Measurements from ENCODE around the gene TM2D3. TPM values are rescaled to one million over a fixed set of nuclear protein-coding genes. Genes with fewer than 3 reads are reported as not detected.

The TM2D3 gene
- total RNA-seq, 1 experiment from 2014 or later = 34.9 TPM

DNA sequence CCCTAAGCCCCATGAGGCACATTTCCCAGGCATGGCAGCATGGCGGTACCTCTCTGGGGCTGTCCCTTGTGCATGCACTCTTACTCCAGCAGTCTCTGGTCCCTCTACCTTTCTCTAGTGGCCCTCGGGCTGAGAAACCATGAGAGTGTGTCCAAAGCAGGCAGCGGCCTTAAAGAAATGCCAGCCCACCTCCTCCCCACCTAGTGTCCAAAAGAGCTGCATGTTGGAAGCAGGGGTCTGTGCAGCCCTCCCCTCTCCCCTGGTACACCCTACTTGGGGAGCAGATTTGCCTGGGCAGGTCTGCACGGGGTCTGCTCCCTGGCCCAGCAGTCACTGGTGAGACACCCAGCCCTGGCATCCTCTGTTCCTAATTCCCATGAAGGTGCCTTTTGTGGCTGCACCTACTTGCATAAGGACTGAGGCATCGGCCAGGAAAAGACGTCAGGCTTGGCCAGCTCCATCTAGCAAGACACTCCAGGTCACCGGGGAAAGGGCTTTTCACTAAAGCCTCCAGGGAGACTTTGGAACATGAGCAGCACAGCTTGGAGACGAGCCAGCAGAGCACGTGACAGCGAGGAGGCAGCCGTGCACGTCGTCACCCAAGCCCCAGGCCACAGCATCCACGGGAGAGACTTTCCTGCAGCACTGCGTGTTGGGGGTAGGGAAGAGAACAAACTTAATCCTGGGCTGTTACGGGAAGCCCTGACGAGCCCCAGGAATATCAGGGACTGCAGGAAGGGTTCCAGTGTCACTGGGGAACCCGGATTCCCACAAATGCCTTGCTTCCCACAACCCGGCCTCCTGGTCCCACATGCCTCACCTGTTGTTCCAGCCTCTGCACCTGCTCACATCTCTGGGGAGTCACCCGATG, 38.8 kb downstream of the TM2D3 start:
- H2AFZ ChIP-seq (ENCODE audit: low read length) = no peak overlapping the region
- WGBS (ENCODE audit: extremely low coverage, insufficient read length, low lambda C conversion rate) = no CpG with 5 or more reads among the region's 20 CpGs
- peaks cover 21 to 34% of the 10 kb centered on the region in 2 experiments for H3K4me1 Mint-ChIP-seq

More for the DNA sequence above, 38.8 kb downstream of the TM2D3 start:
- Histone ChIP-seq H2BK20ac (ENCODE audit: low read depth, low read length, poor library complexity, severe bottlenecking) (no peak overlapping the region), H3K23ac (ENCODE audit: insufficient read length, low read depth, low read length) (no peak overlapping the region), H3K79me2 (ENCODE audit: insufficient read depth, low read length) (no peaks in the 10 kb centered on the region), H3K23me2 (ENCODE audit: insufficient read length, low read depth, low read length, poor library complexity, severe bottlenecking) (no peaks in the 10 kb centered on the region), H3K9me3 (ENCODE audit: control insufficient read depth, low read depth, low read length) (no peaks in the 10 kb centered on the region), H3K27me3 (ENCODE audit: insufficient read depth, low read length) (no peaks in the 10 kb centered on the region; the same call in 1 of the 2 replicates), H2BK15ac (ENCODE audit: low read depth, low read length) (no peak overlapping the region), H2AK5ac (ENCODE audit: insufficient read length, low read length) (no peak overlapping the region), H3K4me2 (ENCODE audit: insufficient read depth, insufficient read length, low read length) (no peak overlapping the region), H3K27ac (ENCODE audit: insufficient read length, low read depth, low read length) (no peak overlapping the region), H3K4ac (ENCODE audit: low read depth, low read length) (no peak overlapping the region), H3K18ac (ENCODE audit: insufficient read length, low read depth, low read length) (no peak overlapping the region), H3K56ac (ENCODE audit: insufficient read length, low read depth, low read length) (no peak overlapping the region), H3K9ac (ENCODE audit: extremely low read depth, insufficient read length, low read length) (no peak overlapping the region), H2BK120ac (ENCODE audit: low read depth, low read length, poor library complexity, severe bottlenecking) (no peak overlapping the region), H3K4me1 (ENCODE audit: insufficient read depth, low read length) (peaks cover 5% of the 10 kb centered on the region; the same call in 1 of the 2 replicates), H4K8ac (replicated peaks; ENCODE audit: insufficient read length, low read depth, low read length) (no peak overlapping the region), H3T11ph (ENCODE audit: low read length) (no peak overlapping the region), H3K14ac (ENCODE audit: insufficient read depth, low read length) (no peak overlapping the region; the same call in 1 of the 2 replicates), H4K5ac (ENCODE audit: insufficient read length, low read depth, low read length) (no peak overlapping the region), H4K20me1 (ENCODE audit: control insufficient read depth, insufficient read depth, insufficient read length) (no peaks in the 10 kb centered on the region), H2BK12ac (ENCODE audit: insufficient read length, low read depth, low read length) (no peak overlapping the region), H4K91ac (ENCODE audit: insufficient read length, low read depth, low read length) (no peak overlapping the region), H2BK5ac (ENCODE audit: insufficient read length, low read length) (no peak overlapping the region), H3K79me1 (ENCODE audit: insufficient read depth, low read depth, low read length, poor library complexity, severe bottlenecking) (no peaks in the 10 kb centered on the region)
- Mint-ChIP-seq H3K36me3 (ENCODE audit: insufficient read depth in 1 of 3, low read depth in 3 of 3) (no peaks in the 10 kb centered on the region), H3K4me3 (peak overlapping the region in 1 of 2 experiments; percentile 40; a peak in 1 of 5 replicates), H3K27ac (no peak overlapping the region), H3K9me3 (no peaks in the 10 kb centered on the region), H3K27me3 (ENCODE audit: low read depth) (peaks cover 23% of the 10 kb centered on the region)
- TF ChIP-seq, protein P1, sequence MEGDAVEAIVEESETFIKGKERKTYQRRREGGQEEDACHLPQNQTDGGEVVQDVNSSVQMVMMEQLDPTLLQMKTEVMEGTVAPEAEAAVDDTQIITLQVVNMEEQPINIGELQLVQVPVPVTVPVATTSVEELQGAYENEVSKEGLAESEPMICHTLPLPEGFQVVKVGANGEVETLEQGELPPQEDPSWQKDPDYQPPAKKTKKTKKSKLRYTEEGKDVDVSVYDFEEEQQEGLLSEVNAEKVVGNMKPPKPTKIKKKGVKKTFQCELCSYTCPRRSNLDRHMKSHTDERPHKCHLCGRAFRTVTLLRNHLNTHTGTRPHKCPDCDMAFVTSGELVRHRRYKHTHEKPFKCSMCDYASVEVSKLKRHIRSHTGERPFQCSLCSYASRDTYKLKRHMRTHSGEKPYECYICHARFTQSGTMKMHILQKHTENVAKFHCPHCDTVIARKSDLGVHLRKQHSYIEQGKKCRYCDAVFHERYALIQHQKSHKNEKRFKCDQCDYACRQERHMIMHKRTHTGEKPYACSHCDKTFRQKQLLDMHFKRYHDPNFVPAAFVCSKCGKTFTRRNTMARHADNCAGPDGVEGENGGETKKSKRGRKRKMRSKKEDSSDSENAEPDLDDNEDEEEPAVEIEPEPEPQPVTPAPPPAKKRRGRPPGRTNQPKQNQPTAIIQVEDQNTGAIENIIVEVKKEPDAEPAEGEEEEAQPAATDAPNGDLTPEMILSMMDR (conservative IDR thresholded peaks at IDR 0.05) = no peak
- no peak for DNase-seq

Measured in H9 (cell line).